ENCODE results near the gene UTF1. TPM values are rescaled to one million over a fixed set of nuclear protein-coding genes. Genes with fewer than 3 reads are reported as not detected.

UTF1 gene
- total and polyA plus RNA-seq, 2 experiments from 2014 or later: not detected

GRCh38 chr10:133253361-133253955 is 23.4 kb downstream of the UTF1 start:
- Histone ChIP-seq H3K79me2 (ENCODE audit: insufficient read depth) (no peaks in the 10 kb centered on the region), H3F3A (ENCODE audit: insufficient read depth) (no peaks in the 10 kb centered on the region), H3K27ac (no peak overlapping the region), H2AFZ (no peak overlapping the region), H3K9me3 (ENCODE audit: low read depth) (no peaks in the 10 kb centered on the region), H3K36me3 (ENCODE audit: low read depth) (no peaks in the 10 kb centered on the region), H3K27me3 (replicated peaks; ENCODE audit: insufficient read depth) (peaks cover 11% of the 10 kb centered on the region), H3K4me1 (ENCODE audit: insufficient read depth) (peaks cover under 1% of the 10 kb centered on the region; the same call in 1 of the 2 replicates), H3K4me2 (ENCODE audit: unreplicated experiment) (no peak overlapping the region), H4K20me1 (ENCODE audit: insufficient read depth) (no peaks in the 10 kb centered on the region), H3K4me3 (no peak overlapping the region), H3K9me2 (ENCODE audit: insufficient read depth) (no peaks in the 10 kb centered on the region), H3K9ac (no peak overlapping the region)
- in situ Hi-C loops (cut with MboI): no loop called here
- no peak for TF ChIP-seq EZH2 (IDR thresholded peaks at IDR 0.05; ENCODE audit: insufficient read depth, poor library complexity, severe bottlenecking)
- TF ChIP-seq EZH2phosphoT487 (IDR thresholded peaks at IDR 0.05; ENCODE audit: insufficient read depth, low read depth): no peak
- WGBS, 2 experiments (ENCODE audit: low coverage in 1 of 2, low lambda C conversion rate in 2 of 2, missing lambda C conversion rate in 2 of 2): 84 to 85% methylated on average over 22 of the region's 22 CpGs
- DNase-seq: no peak

DNA sequence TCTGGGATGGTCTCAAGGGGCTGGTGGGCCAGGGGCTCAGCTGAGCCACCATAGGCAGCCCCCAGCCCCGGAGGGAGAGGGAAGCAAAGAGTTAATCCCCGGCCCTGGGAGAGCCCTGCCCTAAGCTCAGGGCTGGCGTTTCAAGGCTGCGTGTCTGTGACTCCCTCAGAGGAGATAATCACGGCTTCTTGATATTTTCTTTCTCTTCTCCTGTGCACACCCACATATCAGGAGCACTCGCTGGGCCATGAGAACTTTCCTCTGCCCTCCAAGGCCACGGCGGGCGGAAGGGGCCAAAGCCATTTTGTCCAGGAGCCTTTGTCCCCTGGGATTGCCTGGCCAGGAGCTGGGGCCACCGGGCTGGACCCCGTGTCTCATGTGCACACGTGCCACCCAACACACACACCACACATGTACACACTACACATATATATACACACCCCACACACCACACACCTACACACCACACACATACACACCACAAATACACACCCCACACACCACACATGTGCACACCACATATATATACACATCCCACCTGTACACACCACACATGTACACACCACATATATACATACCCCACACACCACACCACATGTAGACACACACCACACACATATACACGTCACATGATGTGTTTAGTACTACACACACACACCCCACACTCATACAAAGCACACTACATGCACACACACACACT is 24.6 kb downstream of the UTF1 start:
- H3K4me3 ChIP-seq: no peak overlapping the region
- in situ Hi-C loops (cut with MboI): no loop called here
- no peak for DNase-seq
- TF ChIP-seq EZH2 (IDR thresholded peaks at IDR 0.05; ENCODE audit: insufficient read depth, poor library complexity, severe bottlenecking) (no peak), EZH2phosphoT487 (IDR thresholded peaks at IDR 0.05; ENCODE audit: insufficient read depth, low read depth) (no peak)
- H3K9me3 ChIP-seq (ENCODE audit: low read depth): no peaks in the 10 kb centered on the region
- no peaks in the 10 kb centered on the region for H3K9me2 ChIP-seq (ENCODE audit: insufficient read depth)
- 64 to 67% methylated on average over 13 of the region's 13 CpGs for WGBS, 2 experiments (ENCODE audit: low coverage in 1 of 2, low lambda C conversion rate in 2 of 2, missing lambda C conversion rate in 2 of 2)
- no peaks in the 10 kb centered on the region for H4K20me1 ChIP-seq (ENCODE audit: insufficient read depth)
- H2AFZ ChIP-seq: no peak overlapping the region
- peaks cover under 1% of the 10 kb centered on the region for H3F3A ChIP-seq (ENCODE audit: insufficient read depth)
- no peaks in the 10 kb centered on the region for H3K36me3 ChIP-seq (ENCODE audit: low read depth)
- no peaks in the 10 kb centered on the region for H3K79me2 ChIP-seq (ENCODE audit: insufficient read depth)
- no peak overlapping the region for H3K27ac ChIP-seq
- H3K4me2 ChIP-seq (ENCODE audit: unreplicated experiment): no peak overlapping the region
- no peak overlapping the region for H3K9ac ChIP-seq
- peaks cover 9% of the 10 kb centered on the region for H3K4me1 ChIP-seq (ENCODE audit: insufficient read depth)
- peaks cover 10% of the 10 kb centered on the region for H3K27me3 ChIP-seq (replicated peaks; ENCODE audit: insufficient read depth)

DNA sequence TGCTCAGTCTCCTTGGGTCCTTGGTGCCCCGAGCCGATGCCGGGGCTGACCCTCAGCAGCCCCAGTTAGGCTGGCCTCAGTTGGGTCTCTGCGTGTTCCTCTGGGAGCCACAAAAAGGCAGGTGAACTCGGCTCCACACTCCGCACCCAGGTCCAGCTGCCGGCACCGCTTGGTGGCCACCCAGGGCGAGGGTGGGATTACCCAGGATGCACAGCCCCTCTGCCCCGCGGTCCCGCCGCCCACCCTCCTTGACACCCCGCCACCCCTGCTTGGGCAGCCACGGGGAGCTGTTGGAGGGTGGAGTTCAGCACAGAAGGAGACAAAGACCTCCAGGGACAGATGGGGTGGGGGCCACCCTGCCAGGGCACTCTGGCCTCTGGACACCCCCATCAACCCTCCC is 25.3 kb downstream of the UTF1 start:
- no peaks in the 10 kb centered on the region for H3K9me3 ChIP-seq (ENCODE audit: low read depth)
- peaks cover 16% of the 10 kb centered on the region for H3K4me1 ChIP-seq (ENCODE audit: insufficient read depth)
- TF ChIP-seq EZH2phosphoT487 (IDR thresholded peaks at IDR 0.05; ENCODE audit: insufficient read depth, low read depth) (no peak), EZH2 (IDR thresholded peaks at IDR 0.05; ENCODE audit: insufficient read depth, poor library complexity, severe bottlenecking) (no peak)
- no peak overlapping the region for H3K4me2 ChIP-seq (ENCODE audit: unreplicated experiment)
- H3K9me2 ChIP-seq (ENCODE audit: insufficient read depth): no peaks in the 10 kb centered on the region
- H3K27me3 ChIP-seq (replicated peaks; ENCODE audit: insufficient read depth): peaks cover 2% of the 10 kb centered on the region
- H4K20me1 ChIP-seq (ENCODE audit: insufficient read depth): no peaks in the 10 kb centered on the region
- no peak overlapping the region for H3K9ac ChIP-seq
- H3K79me2 ChIP-seq (ENCODE audit: insufficient read depth): no peaks in the 10 kb centered on the region
- H2AFZ ChIP-seq: no peak overlapping the region
- no peak overlapping the region for H3K27ac ChIP-seq
- DNase-seq: no peak
- no peak overlapping the region for H3K4me3 ChIP-seq
- in situ Hi-C loops (cut with MboI): no loop called here
- 91 to 97% methylated on average over 14 to 15 of the region's 15 CpGs for WGBS, 2 experiments (ENCODE audit: low coverage in 1 of 2, low lambda C conversion rate in 2 of 2, missing lambda C conversion rate in 2 of 2)
- H3K36me3 ChIP-seq (ENCODE audit: low read depth): no peaks in the 10 kb centered on the region
- H3F3A ChIP-seq (ENCODE audit: insufficient read depth): peaks cover 8% of the 10 kb centered on the region

GRCh38 chr10:133257489-133258065 is 27.6 kb downstream of the UTF1 start:
- H3K36me3 ChIP-seq (ENCODE audit: low read depth): no peaks in the 10 kb centered on the region
- H3K79me2 ChIP-seq (ENCODE audit: insufficient read depth): no peaks in the 10 kb centered on the region
- peaks cover 9% of the 10 kb centered on the region for H3F3A ChIP-seq (ENCODE audit: insufficient read depth)
- no peaks in the 10 kb centered on the region for H3K27me3 ChIP-seq (replicated peaks; ENCODE audit: insufficient read depth)
- H3K4me1 ChIP-seq (ENCODE audit: insufficient read depth): peaks cover 16% of the 10 kb centered on the region
- H3K27ac ChIP-seq: no peak overlapping the region
- TF ChIP-seq EZH2phosphoT487 (IDR thresholded peaks at IDR 0.05; ENCODE audit: insufficient read depth, low read depth) (no peak), EZH2 (IDR thresholded peaks at IDR 0.05; ENCODE audit: insufficient read depth, poor library complexity, severe bottlenecking) (no peak)
- in situ Hi-C loops (cut with MboI): no loop called here
- DNase-seq: peak; percentile 29
- no peak overlapping the region for H3K4me3 ChIP-seq
- H3K4me2 ChIP-seq (ENCODE audit: unreplicated experiment): no peak overlapping the region
- H2AFZ ChIP-seq: no peak overlapping the region
- H4K20me1 ChIP-seq (ENCODE audit: insufficient read depth): no peaks in the 10 kb centered on the region
- WGBS, 2 experiments (ENCODE audit: low coverage in 1 of 2, low lambda C conversion rate in 2 of 2, missing lambda C conversion rate in 2 of 2): 43 to 47% methylated on average over 20 to 27 of the region's 27 CpGs
- H3K9me2 ChIP-seq (ENCODE audit: insufficient read depth): no peaks in the 10 kb centered on the region
- H3K9ac ChIP-seq: no peak overlapping the region
- no peaks in the 10 kb centered on the region for H3K9me3 ChIP-seq (ENCODE audit: low read depth)

All from GM23248 (cell line).